HCT116 (cell line): ENCODE measurements around the gene MINDY4. TPM values are rescaled to one million over a fixed set of nuclear protein-coding genes. Genes with fewer than 3 reads are reported as not detected.

ENCODE experiments used
- ATAC-seq: fragments of 200-7000 bp; cut with Tn5 transposase; 2 replicates; pipeline ENCODE4 v1.9.1; 2020; ENCODE audit warnings: mild to moderate bottlenecking, moderate library complexity
- BruUV-seq: library from RNA; stranded (reverse); fragments of 400-500 nt; replicated peaks from 2 replicates; lab custom pipeline; 2021; lab: Mats Ljungman, UMichigan
- CTCF ChIA-PET: fragments of 300-600 bp; sonication (Branson Sonifier 250); formaldehyde crosslinking; loops from one replicate; lab custom pipeline; 2021; ENCODE audit warnings: antibody characterized with exemption; lab: Charles Lee
- POLR2A ChIA-PET: fragments of 300-600, 350-600 bp; sonication (Branson Sonifier 250); formaldehyde crosslinking; loops from one replicate; lab custom pipeline; 2021; ENCODE audit warnings: antibody characterized with exemption; lab: Charles Lee
- RAD21 ChIA-PET, 2 experiments: fragments of 300-600 bp; sonication (Branson Sonifier 250); formaldehyde crosslinking; loops; one replicate each; lab custom pipeline; 2023; ENCODE audit warnings: low total read pairs in 2 of 2; ENCODE audit not compliant: uncharacterized antibody in 2 of 2, unreplicated experiment in 2 of 2, low non-redundant PET in 1 of 2; lab: Charles Lee
- DNase-seq: peaks from one replicate; pipeline ENCODE4 v3.0.0-alpha.2; 2010; ENCODE audit warnings: low read depth, low spot score
- H2AFZ ChIP-seq: fragments of 200-600 bp; shearing (Covaris generic), sonication (generic); 2 replicates; pipeline ENCODE4 v1.6.1; 2017; ENCODE audit warnings: low read depth, mixed run types, mixed read lengths, antibody characterized with exemption, low read length; ENCODE audit not compliant: poor library complexity, severe bottlenecking
- H3K27ac ChIP-seq: 2 replicates; pipeline ENCODE4 v1.5.1; 2012; ENCODE audit warnings: low read depth, low read length
- H3K27me3 ChIP-seq: fragments of 200-600 bp; sonication (generic); 2 replicates; pipeline ENCODE4 v1.6.1; 2016; ENCODE audit warnings: mixed run types, low read length, mixed read lengths; ENCODE audit not compliant: insufficient read depth
- H3K36me3 ChIP-seq, 2 experiments: fragments of 200-500 bp in 1 of 2; fragments of 200-600 bp in 1 of 2; sonication (Bioruptor generic) in 1 of 2; sonication (generic) in 1 of 2; 2 replicates each; pipeline versions ENCODE4 v1.5.1 to v1.6.1; 2014 to 2016; ENCODE audit warnings: low read length in 2 of 2, inconsistent platforms in 1 of 2, mixed read lengths in 1 of 2, mixed run types in 1 of 2; ENCODE audit not compliant: insufficient read depth in 2 of 2, control insufficient read depth in 1 of 2
- H3K4me1 ChIP-seq, 2 experiments: fragments of 200-600 bp in 1 of 2; sonication (generic) in 1 of 2; 2 replicates each; pipeline versions ENCODE4 v1.5.1 to v1.6.1; 2012 to 2017; ENCODE audit warnings: low read length in 2 of 2, inconsistent platforms in 1 of 2, mild to moderate bottlenecking in 1 of 2, mixed read lengths in 1 of 2, mixed run types in 1 of 2, moderate library complexity in 1 of 2; ENCODE audit not compliant: insufficient read depth in 2 of 2, control insufficient read depth in 1 of 2
- H3K4me2 ChIP-seq: fragments of 200-600 bp; sonication (generic); 2 replicates; pipeline ENCODE4 v1.6.1; 2017; ENCODE audit warnings: mixed run types, low read length, mixed read lengths
- H3K4me3 ChIP-seq, 2 experiments: fragments of 200-600 bp in 1 of 2; sonication (generic) in 1 of 2; replicated peaks in 1 of 2; 2 replicates each; pipeline ENCODE4 v1.5.1; 2011 to 2016; ENCODE audit warnings: low read length in 2 of 2, control low read depth in 1 of 2, low read depth in 1 of 2, mild to moderate bottlenecking in 1 of 2, mixed read lengths in 1 of 2, mixed run types in 1 of 2
- H3K79me2 ChIP-seq: fragments of 200-600 bp; sonication (generic); 2 replicates; pipeline ENCODE4 v1.6.1; 2017; ENCODE audit warnings: mild to moderate bottlenecking, mixed run types, low read length, moderate library complexity, mixed read lengths; ENCODE audit not compliant: insufficient read depth
- H3K9ac ChIP-seq: fragments of 200-600 bp; sonication (generic); 2 replicates; pipeline ENCODE4 v1.6.1; 2016; ENCODE audit warnings: low read length, mixed read lengths
- H3K9me2 ChIP-seq: fragments of 200-600 bp; sonication (generic), shearing (Covaris generic); 2 replicates; pipeline ENCODE4 v1.6.1; 2017; ENCODE audit warnings: mixed run types, mild to moderate bottlenecking, moderate library complexity; ENCODE audit not compliant: insufficient read depth
- H3K9me3 ChIP-seq, 2 experiments: fragments of 200-500 bp in 1 of 2; fragments of 200-600 bp in 1 of 2; sonication (Bioruptor generic) in 1 of 2; sonication (generic) in 1 of 2; 2 replicates each; pipeline ENCODE4 v1.6.1; 2014 to 2017; ENCODE audit warnings: low read length in 2 of 2, mixed read lengths in 2 of 2, inconsistent platforms in 1 of 2, low read depth in 1 of 2, mild to moderate bottlenecking in 1 of 2, mixed run types in 1 of 2, moderate library complexity in 1 of 2; ENCODE audit not compliant: control insufficient read depth in 1 of 2, insufficient read depth in 1 of 2
- H4K20me1 ChIP-seq: fragments of 200-600 bp; sonication (generic), shearing (Covaris generic); 2 replicates; pipeline ENCODE4 v1.6.1; 2017; ENCODE audit warnings: mixed run types, mild to moderate bottlenecking, moderate library complexity; ENCODE audit not compliant: insufficient read depth
- CBX3 ChIP-seq: IDR thresholded peaks from 2 replicates; pipeline ENCODE4 v1.6.1; 2012; ENCODE audit warnings: low read depth
- CEBPB ChIP-seq: IDR thresholded peaks from 2 replicates; pipeline ENCODE4 v1.6.1; 2012; ENCODE audit warnings: low read depth
- ELF1 ChIP-seq: IDR thresholded peaks from 2 replicates; pipeline ENCODE4 v1.6.1; 2012; ENCODE audit warnings: low read depth, borderline replicate concordance
- EZH2 ChIP-seq: fragments of 200-600 bp; sonication (generic); IDR thresholded peaks from 2 replicates; pipeline ENCODE4 v1.6.1; 2017; ENCODE audit warnings: antibody characterized with exemption, mixed run types
- JUND ChIP-seq: IDR thresholded peaks from 2 replicates; pipeline ENCODE4 v1.6.1; 2012
- POLR2A ChIP-seq: IDR thresholded peaks from 2 replicates; pipeline ENCODE4 v1.7.0; 2011; ENCODE audit warnings: borderline replicate concordance; ENCODE audit not compliant: insufficient read depth, insufficient read length; ENCODE audit errors: extremely low read depth
- POLR2AphosphoS5 ChIP-seq: IDR thresholded peaks from 2 replicates; pipeline ENCODE4 v1.6.1; 2011; ENCODE audit warnings: mild to moderate bottlenecking, low read depth, low read length, moderate library complexity
- RAD21 ChIP-seq: IDR thresholded peaks from 2 replicates; pipeline ENCODE4 v1.6.1; 2012; ENCODE audit warnings: low read depth, mild to moderate bottlenecking
- SIN3A ChIP-seq: IDR thresholded peaks from 2 replicates; pipeline ENCODE4 v1.6.1; 2012; ENCODE audit warnings: low read depth
- TCF7L2 ChIP-seq: IDR thresholded peaks from 2 replicates; pipeline ENCODE4 v1.7.0; 2011; ENCODE audit warnings: borderline replicate concordance, inconsistent platforms; ENCODE audit not compliant: insufficient read depth, insufficient read length; ENCODE audit errors: extremely low read depth
- YY1 ChIP-seq: IDR thresholded peaks from 2 replicates; pipeline ENCODE4 v1.6.1; 2011; ENCODE audit warnings: low read length, low read depth, moderate library complexity, mild to moderate bottlenecking; ENCODE audit not compliant: insufficient replicate concordance; ENCODE audit errors: extremely low read depth
- intact Hi-C: fragments of 100-400 bp; cut with micrococcal nuclease; formaldehyde crosslinking; loops from 2 replicates; pipeline ENCODE4 v1.10.0; 2022
- total RNA-seq: library from RNA; stranded (reverse); gene quantifications from one replicate; pipeline ENCODE4 v1.2.1, GENCODE V29; 2021; ENCODE audit not compliant: unreplicated experiment
- TF ChIP-seq, protein P1 (sequence below): IDR thresholded peaks from 2 replicates; pipeline ENCODE4 v1.6.1; 2011; ENCODE audit warnings: mild to moderate bottlenecking, low read length, moderate library complexity; ENCODE audit not compliant: insufficient replicate concordance; ENCODE audit errors: extremely low read depth
- TF ChIP-seq, protein P2 (sequence below): IDR thresholded peaks from 2 replicates; pipeline ENCODE4 v1.6.1; 2012
- TF ChIP-seq, protein P3 (sequence below): IDR thresholded peaks from 2 replicates; pipeline ENCODE4 v1.6.1; 2012
- TF ChIP-seq, protein P4 (sequence below), 3 experiments: fragments of 200-600 bp in 1 of 3; sonication (generic) in 1 of 3; IDR thresholded peaks in 2 of 3; conservative IDR thresholded peaks in 1 of 3; 2 replicates each; pipeline ENCODE4 v1.5.1; 2012 to 2017; ENCODE audit warnings: low read depth in 2 of 3, low read length in 2 of 3, antibody characterized with exemption in 1 of 3, borderline replicate concordance in 1 of 3, control low read depth in 1 of 3, mild to moderate bottlenecking in 1 of 3, mixed read lengths in 1 of 3, mixed run types in 1 of 3, moderate library complexity in 1 of 3; ENCODE audit not compliant: insufficient read depth in 1 of 3
- TF ChIP-seq, protein P5 (sequence below): IDR thresholded peaks from 2 replicates; pipeline ENCODE4 v1.6.1; 2012; ENCODE audit warnings: low read depth

MINDY4 gene
- total RNA-seq, 1 experiment from 2014 or later: 6.1 TPM

DNA sequence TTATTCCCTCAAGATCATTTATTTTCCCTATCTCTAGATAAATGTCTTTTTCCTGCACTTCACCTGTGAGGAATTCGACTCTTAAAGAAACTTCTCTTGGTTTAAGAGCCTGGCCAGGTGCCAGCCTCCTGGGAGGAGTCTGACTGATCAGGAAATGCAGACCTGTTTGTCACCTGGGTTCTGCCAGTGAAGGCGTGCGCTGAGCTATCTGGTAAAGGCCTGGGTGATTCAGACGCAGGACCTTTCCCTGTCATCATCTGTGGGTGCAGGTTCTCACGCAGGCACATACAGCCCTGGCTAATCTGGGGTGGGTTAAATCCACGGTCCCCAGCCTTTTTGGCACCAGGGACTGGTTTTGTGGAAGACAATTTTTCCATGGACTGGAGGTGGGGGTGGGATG, 75.2 kb downstream of the MINDY4 start:
- Histone ChIP-seq H3K4me3 (no peak overlapping the region), H3K9ac (no peak overlapping the region), H3K9me3 (no peaks in the 10 kb centered on the region), H3K79me2 (no peaks in the 10 kb centered on the region), H3K9me2 (no peaks in the 10 kb centered on the region), H3K27me3 (no peaks in the 10 kb centered on the region), H3K36me3 (no peaks in the 10 kb centered on the region), H3K4me1 (peaks cover 18 to 20% of the 10 kb centered on the region in 2 experiments), H4K20me1 (no peaks in the 10 kb centered on the region), H3K27ac (no peak overlapping the region; the same call in 1 of the 2 replicates), H3K4me2 (peak overlapping the region; percentile 21; the same call in 1 of the 2 replicates), H2AFZ (no peak overlapping the region)
- ATAC-seq (peak; percentile 64), DNase-seq (no peak)
- ChIA-PET RAD21 (no interaction called here), POLR2A (interaction anchor here (1.0 kb wide), 1 partner anchor 33 kb away, joined by 3 read pairs; no protein-coding TSS in a partner anchor), CTCF (interaction anchor here (1.0 kb wide), 2 partner anchors 92 to 276 kb away, joined by 3 read pairs; no protein-coding TSS in a partner anchor)
- intact Hi-C loops: no loop called here
- no TSS peak for BruUV-seq
- TF ChIP-seq YY1 (no peak), SIN3A (no peak), POLR2AphosphoS5 (no peak), CBX3 (no peak), CEBPB (no peak), TCF7L2 (no peak), JUND (no peak), EZH2 (no peak), RAD21 (no peak), POLR2A (no peak), ELF1 (no peak)
- TF ChIP-seq, protein P1, sequence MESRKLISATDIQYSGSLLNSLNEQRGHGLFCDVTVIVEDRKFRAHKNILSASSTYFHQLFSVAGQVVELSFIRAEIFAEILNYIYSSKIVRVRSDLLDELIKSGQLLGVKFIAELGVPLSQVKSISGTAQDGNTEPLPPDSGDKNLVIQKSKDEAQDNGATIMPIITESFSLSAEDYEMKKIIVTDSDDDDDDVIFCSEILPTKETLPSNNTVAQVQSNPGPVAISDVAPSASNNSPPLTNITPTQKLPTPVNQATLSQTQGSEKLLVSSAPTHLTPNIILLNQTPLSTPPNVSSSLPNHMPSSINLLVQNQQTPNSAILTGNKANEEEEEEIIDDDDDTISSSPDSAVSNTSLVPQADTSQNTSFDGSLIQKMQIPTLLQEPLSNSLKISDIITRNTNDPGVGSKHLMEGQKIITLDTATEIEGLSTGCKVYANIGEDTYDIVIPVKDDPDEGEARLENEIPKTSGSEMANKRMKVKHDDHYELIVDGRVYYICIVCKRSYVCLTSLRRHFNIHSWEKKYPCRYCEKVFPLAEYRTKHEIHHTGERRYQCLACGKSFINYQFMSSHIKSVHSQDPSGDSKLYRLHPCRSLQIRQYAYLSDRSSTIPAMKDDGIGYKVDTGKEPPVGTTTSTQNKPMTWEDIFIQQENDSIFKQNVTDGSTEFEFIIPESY: no peak
- TF ChIP-seq, protein P2, sequence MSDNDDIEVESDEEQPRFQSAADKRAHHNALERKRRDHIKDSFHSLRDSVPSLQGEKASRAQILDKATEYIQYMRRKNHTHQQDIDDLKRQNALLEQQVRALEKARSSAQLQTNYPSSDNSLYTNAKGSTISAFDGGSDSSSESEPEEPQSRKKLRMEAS: no peak
- TF ChIP-seq, protein P3, sequence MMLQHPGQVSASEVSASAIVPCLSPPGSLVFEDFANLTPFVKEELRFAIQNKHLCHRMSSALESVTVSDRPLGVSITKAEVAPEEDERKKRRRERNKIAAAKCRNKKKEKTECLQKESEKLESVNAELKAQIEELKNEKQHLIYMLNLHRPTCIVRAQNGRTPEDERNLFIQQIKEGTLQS: no peak
- TF ChIP-seq, protein P4, sequence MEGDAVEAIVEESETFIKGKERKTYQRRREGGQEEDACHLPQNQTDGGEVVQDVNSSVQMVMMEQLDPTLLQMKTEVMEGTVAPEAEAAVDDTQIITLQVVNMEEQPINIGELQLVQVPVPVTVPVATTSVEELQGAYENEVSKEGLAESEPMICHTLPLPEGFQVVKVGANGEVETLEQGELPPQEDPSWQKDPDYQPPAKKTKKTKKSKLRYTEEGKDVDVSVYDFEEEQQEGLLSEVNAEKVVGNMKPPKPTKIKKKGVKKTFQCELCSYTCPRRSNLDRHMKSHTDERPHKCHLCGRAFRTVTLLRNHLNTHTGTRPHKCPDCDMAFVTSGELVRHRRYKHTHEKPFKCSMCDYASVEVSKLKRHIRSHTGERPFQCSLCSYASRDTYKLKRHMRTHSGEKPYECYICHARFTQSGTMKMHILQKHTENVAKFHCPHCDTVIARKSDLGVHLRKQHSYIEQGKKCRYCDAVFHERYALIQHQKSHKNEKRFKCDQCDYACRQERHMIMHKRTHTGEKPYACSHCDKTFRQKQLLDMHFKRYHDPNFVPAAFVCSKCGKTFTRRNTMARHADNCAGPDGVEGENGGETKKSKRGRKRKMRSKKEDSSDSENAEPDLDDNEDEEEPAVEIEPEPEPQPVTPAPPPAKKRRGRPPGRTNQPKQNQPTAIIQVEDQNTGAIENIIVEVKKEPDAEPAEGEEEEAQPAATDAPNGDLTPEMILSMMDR (IDR thresholded peaks at IDR 0.05 in 2 of 3, conservative IDR thresholded peaks at IDR 0.05 in 1 of 3; ENCODE audit: borderline replicate concordance in 1 of 3, insufficient read depth in 1 of 3, low read depth in 2 of 3, low read length in 2 of 3): no peak
- TF ChIP-seq, protein P5, sequence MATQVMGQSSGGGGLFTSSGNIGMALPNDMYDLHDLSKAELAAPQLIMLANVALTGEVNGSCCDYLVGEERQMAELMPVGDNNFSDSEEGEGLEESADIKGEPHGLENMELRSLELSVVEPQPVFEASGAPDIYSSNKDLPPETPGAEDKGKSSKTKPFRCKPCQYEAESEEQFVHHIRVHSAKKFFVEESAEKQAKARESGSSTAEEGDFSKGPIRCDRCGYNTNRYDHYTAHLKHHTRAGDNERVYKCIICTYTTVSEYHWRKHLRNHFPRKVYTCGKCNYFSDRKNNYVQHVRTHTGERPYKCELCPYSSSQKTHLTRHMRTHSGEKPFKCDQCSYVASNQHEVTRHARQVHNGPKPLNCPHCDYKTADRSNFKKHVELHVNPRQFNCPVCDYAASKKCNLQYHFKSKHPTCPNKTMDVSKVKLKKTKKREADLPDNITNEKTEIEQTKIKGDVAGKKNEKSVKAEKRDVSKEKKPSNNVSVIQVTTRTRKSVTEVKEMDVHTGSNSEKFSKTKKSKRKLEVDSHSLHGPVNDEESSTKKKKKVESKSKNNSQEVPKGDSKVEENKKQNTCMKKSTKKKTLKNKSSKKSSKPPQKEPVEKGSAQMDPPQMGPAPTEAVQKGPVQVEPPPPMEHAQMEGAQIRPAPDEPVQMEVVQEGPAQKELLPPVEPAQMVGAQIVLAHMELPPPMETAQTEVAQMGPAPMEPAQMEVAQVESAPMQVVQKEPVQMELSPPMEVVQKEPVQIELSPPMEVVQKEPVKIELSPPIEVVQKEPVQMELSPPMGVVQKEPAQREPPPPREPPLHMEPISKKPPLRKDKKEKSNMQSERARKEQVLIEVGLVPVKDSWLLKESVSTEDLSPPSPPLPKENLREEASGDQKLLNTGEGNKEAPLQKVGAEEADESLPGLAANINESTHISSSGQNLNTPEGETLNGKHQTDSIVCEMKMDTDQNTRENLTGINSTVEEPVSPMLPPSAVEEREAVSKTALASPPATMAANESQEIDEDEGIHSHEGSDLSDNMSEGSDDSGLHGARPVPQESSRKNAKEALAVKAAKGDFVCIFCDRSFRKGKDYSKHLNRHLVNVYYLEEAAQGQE: no peak
